Smooth muscle cell (in vitro differentiated cells): ENCODE measurements around the gene NT5C3A. TPM values are rescaled to one million over a fixed set of nuclear protein-coding genes. Genes with fewer than 3 reads are reported as not detected.
A peak's percentile ranks its signal among the peaks of the same experiment; 100 is the strongest.

Experiments
- DNase-seq: peaks from one replicate; lab custom pipeline; 2025; ENCODE audit not compliant: unreplicated experiment; lab: John Stamatoyannopoulos, UW
- H2AFZ ChIP-seq: fragments of 200-600 bp; sonication (generic); 2 replicates; pipeline ENCODE4 v1.6.0; 2016; ENCODE audit warnings: antibody characterized with exemption, low read depth, mild to moderate bottlenecking
- H3F3A ChIP-seq: fragments of 200-600 bp; sonication (generic); 2 replicates; pipeline ENCODE4 v1.6.0; 2017; ENCODE audit warnings: antibody characterized with exemption, low read depth
- H3K27ac ChIP-seq: fragments of 200-600 bp; sonication (generic); 2 replicates; pipeline ENCODE4 v1.5.1; 2016; ENCODE audit warnings: low read depth, mild to moderate bottlenecking
- H3K27me3 ChIP-seq: fragments of 200-600 bp; sonication (generic); 2 replicates; pipeline ENCODE4 v1.6.1; 2016; ENCODE audit warnings: low read depth, mild to moderate bottlenecking
- H3K36me3 ChIP-seq: fragments of 200-600 bp; sonication (generic); 2 replicates; pipeline ENCODE4 v1.5.1; 2016; ENCODE audit warnings: low read depth
- H3K4me1 ChIP-seq: fragments of 200-600 bp; sonication (generic); 2 replicates; pipeline ENCODE4 v1.5.1; 2016; ENCODE audit warnings: low read depth
- H3K4me2 ChIP-seq: fragments of 200-600 bp; sonication (generic); 2 replicates; pipeline ENCODE4 v1.6.0; 2016; ENCODE audit warnings: mild to moderate bottlenecking
- H3K4me3 ChIP-seq: fragments of 200-600 bp; sonication (generic); 2 replicates; pipeline ENCODE4 v1.5.1; 2016; ENCODE audit warnings: mild to moderate bottlenecking
- H3K79me2 ChIP-seq: fragments of 200-600 bp; sonication (generic); 2 replicates; pipeline ENCODE4 v1.6.0; 2016; ENCODE audit warnings: low read depth, mild to moderate bottlenecking
- H3K9ac ChIP-seq: fragments of 200-600 bp; sonication (generic); 2 replicates; pipeline ENCODE4 v1.6.0; 2016; ENCODE audit warnings: low read depth
- H3K9me3 ChIP-seq: fragments of 200-600 bp; sonication (generic); replicated peaks from 2 replicates; pipeline ENCODE4 v1.5.1; 2016; ENCODE audit warnings: low read depth
- H4K20me1 ChIP-seq: fragments of 200-600 bp; sonication (generic); 2 replicates; pipeline ENCODE4 v1.6.0; 2016; ENCODE audit warnings: low read depth
- WGBS: methylation state at CpG from one replicate; pipeline ENCODE4 v1.1.7; 2016; ENCODE audit warnings: low lambda C conversion rate; 5-methylcytosine and 5-hydroxymethylcytosine counted together
- polyA plus RNA-seq: library from polyadenylated mRNA; unstranded; fragments of >200 nt; fragmentation: Nextera tagmentation; extraction: Ambion mirVana; gene quantifications from 2 replicates; pipeline ENCODE4 v1.2.1, GENCODE V29; 2016
- total RNA-seq: library from RNA; depleted of rRNA; stranded (reverse); fragments of >200 nt; gene quantifications from 2 replicates; pipeline ENCODE4 v1.2.3, GENCODE V29; 2014
- TF ChIP-seq, protein P1 (sequence below): fragments of 200-600 bp; sonication (generic); IDR thresholded peaks from 2 replicates; pipeline ENCODE4 v1.5.1; 2017; ENCODE audit warnings: borderline replicate concordance, mild to moderate bottlenecking, antibody characterized with exemption; ENCODE audit not compliant: insufficient read depth, poor library complexity, severe bottlenecking

The NT5C3A gene
- total and polyA plus RNA-seq, 2 experiments from 2014 or later = 12.9 to 25.4 TPM

DNA sequence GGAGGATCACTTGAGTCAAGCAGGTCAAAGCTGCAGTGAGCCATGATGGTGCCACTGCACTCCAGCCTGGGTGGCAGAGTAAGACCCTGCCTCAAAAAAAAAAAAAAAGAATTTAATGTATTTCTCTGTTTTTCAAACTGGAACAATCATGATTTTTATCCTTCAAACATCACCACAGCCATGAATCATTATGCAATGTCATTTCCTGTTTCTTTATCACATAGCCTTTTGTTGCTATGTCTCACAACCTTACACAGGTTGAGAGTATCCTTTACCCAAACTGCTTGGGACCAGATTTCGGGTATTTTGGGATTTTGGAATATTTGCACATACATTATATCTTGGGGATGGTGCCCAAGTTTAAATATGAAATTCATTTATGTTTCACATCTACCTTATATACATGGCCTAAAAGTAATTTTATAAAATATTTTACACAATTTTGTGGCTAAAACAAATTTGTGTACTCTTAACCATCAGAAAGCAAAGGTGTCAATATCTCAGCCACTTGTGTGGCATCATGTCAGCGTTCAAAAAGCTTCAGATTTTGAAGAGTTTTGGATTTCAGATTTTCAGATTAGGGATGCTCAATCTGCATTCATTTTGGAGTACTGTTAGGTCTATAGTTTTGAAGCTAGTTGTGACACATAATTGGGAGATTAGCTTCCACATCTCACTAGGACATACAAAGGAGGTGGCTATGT is 8.2 kb downstream of the NT5C3A start:
- no peaks in the 10 kb centered on the region for H3K36me3 ChIP-seq
- TF ChIP-seq, protein P1, sequence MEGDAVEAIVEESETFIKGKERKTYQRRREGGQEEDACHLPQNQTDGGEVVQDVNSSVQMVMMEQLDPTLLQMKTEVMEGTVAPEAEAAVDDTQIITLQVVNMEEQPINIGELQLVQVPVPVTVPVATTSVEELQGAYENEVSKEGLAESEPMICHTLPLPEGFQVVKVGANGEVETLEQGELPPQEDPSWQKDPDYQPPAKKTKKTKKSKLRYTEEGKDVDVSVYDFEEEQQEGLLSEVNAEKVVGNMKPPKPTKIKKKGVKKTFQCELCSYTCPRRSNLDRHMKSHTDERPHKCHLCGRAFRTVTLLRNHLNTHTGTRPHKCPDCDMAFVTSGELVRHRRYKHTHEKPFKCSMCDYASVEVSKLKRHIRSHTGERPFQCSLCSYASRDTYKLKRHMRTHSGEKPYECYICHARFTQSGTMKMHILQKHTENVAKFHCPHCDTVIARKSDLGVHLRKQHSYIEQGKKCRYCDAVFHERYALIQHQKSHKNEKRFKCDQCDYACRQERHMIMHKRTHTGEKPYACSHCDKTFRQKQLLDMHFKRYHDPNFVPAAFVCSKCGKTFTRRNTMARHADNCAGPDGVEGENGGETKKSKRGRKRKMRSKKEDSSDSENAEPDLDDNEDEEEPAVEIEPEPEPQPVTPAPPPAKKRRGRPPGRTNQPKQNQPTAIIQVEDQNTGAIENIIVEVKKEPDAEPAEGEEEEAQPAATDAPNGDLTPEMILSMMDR = no peak
- no peak overlapping the region for H2AFZ ChIP-seq
- H3F3A ChIP-seq = no peaks in the 10 kb centered on the region
- H3K4me2 ChIP-seq = no peak overlapping the region
- peaks cover 84% of the 10 kb centered on the region for H3K79me2 ChIP-seq
- no peaks in the 10 kb centered on the region for H3K27me3 ChIP-seq
- no peak for DNase-seq
- peaks cover 45% of the 10 kb centered on the region for H4K20me1 ChIP-seq
- no peak overlapping the region for H3K27ac ChIP-seq
- 96% methylated on average over 2 of the region's 2 CpGs for WGBS
- H3K4me1 ChIP-seq = no peaks in the 10 kb centered on the region
- H3K9ac ChIP-seq = no peak overlapping the region
- no peaks in the 10 kb centered on the region for H3K9me3 ChIP-seq
- H3K4me3 ChIP-seq = no peak overlapping the region

DNA sequence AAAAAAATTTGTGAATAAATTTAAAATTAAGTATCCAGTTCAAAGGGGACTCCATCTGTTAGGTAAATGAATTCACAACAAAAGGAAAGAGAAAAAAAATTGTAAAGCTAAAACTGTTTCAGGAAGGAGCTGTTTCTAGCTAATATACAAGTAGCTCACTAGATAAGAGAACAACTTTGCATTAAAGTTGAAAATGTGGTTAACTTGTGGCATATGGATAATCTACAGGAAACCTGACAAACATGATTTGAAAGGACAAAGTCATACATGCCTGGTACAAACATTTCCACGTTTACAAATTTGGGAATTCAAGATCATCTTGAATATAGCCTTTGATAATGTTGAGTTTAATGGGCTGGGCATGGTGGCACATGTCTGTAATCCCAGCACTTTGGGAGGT is 8.9 kb downstream of the NT5C3A start:
- TF ChIP-seq, protein P1 = no peak
- 73% methylated on average over 1 of the region's 1 CpG for WGBS
- no peak overlapping the region for H3K4me3 ChIP-seq

DNA sequence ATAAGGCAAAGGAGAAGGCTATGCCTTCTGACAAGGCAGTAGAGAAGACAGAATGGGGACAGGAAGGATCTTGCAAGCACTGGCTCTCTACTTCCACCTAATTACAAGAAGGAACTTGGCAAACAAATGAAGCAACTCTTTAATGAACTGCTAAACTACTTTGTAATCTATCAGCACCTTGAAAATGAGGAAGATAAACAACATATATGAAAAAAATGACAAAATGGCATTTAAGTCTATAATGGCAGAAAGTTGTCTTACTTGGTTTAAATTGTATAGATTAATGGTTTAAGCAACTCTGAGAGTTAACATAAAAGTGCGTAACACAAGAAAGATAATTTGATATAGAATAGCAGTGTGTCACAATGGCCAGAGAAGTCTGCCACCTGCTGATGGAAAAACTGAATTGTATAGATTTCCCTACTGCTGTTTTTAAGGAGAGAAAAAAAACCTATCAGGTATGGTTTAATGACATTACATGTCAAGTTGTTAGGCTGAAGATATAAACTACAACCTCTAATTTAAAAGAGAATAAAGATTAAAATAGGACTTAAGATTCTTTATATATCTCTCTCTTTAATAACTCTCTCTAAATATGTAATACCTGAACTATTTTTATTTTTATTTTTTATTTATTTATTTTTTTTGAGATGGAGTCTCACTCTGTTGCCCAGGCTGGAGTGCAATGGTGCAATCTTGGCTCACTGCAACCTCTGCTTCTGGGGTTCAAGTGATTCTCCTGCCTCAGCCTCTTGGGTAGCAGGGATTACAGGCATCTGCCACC is 11.8 kb downstream of the NT5C3A start:
- Histone ChIP-seq H3K9ac (no peak overlapping the region), H3K36me3 (no peaks in the 10 kb centered on the region), H3K79me2 (peaks cover 87% of the 10 kb centered on the region), H3K4me2 (no peak overlapping the region), H3K9me3 (no peaks in the 10 kb centered on the region), H3F3A (no peaks in the 10 kb centered on the region), H3K27ac (no peak overlapping the region), H3K4me3 (no peak overlapping the region), H3K27me3 (no peaks in the 10 kb centered on the region), H2AFZ (no peak overlapping the region), H4K20me1 (peaks cover 54% of the 10 kb centered on the region), H3K4me1 (no peaks in the 10 kb centered on the region)
- TF ChIP-seq, protein P1 = peak; percentile 63
- DNase-seq = no peak
- 47% methylated on average over 1 of the region's 1 CpG for WGBS

More for the DNA sequence above, 8.9 kb downstream of the NT5C3A start:
- DNase-seq = no peak
- H3K36me3 ChIP-seq = no peaks in the 10 kb centered on the region
- H3K4me2 ChIP-seq = no peak overlapping the region
- H3K27me3 ChIP-seq = no peaks in the 10 kb centered on the region
- H3K27ac ChIP-seq = no peak overlapping the region
- no peaks in the 10 kb centered on the region for H3K9me3 ChIP-seq
- H3K9ac ChIP-seq = no peak overlapping the region
- peaks cover 47% of the 10 kb centered on the region for H4K20me1 ChIP-seq
- no peaks in the 10 kb centered on the region for H3K4me1 ChIP-seq
- H3K79me2 ChIP-seq = peaks cover 84% of the 10 kb centered on the region
- no peaks in the 10 kb centered on the region for H3F3A ChIP-seq
- no peak overlapping the region for H2AFZ ChIP-seq
